Measurements from ENCODE around the gene ERBB3.
A peak's percentile ranks its signal among the peaks of the same experiment; 100 is the strongest.

Gene ERBB3

GRCh38 chr12:56137853-56138571, 58.0 kb downstream of the ERBB3 start:
- DNase-seq (ENCODE audit: low spot score), result no peak

GRCh38 chr12:56141946-56142784, 62.2 kb downstream of the ERBB3 start:
- no peak for DNase-seq (ENCODE audit: low spot score)

- DNase-seq (ENCODE audit: low spot score), result no peak
These were observed 63.3 kb downstream of the ERBB3 start for GRCh38 chr12:56143217-56143616.

GRCh38 chr12:56143870-56144269, 63.9 kb downstream of the ERBB3 start:
- DNase-seq (ENCODE audit: low spot score), result no peak

- no peak for DNase-seq (ENCODE audit: low spot score)
These were observed 65.3 kb downstream of the ERBB3 start for GRCh38 chr12:56145217-56145616.

- DNase-seq (ENCODE audit: low spot score), result no peak
These were observed 66.8 kb downstream of the ERBB3 start for GRCh38 chr12:56146492-56147460.

- DNase-seq (ENCODE audit: low spot score), result no peak
These were observed 70.6 kb downstream of the ERBB3 start for GRCh38 chr12:56150563-56150962.

- peak; percentile 77 for DNase-seq (ENCODE audit: low spot score)
These were observed 71.7 kb downstream of the ERBB3 start for GRCh38 chr12:56151672-56152131.

- DNase-seq (ENCODE audit: low spot score), result peak; percentile 94
These were observed 72.3 kb downstream of the ERBB3 start, which contains the start of gene MYL6B for GRCh38 chr12:56152132-56152755. Gene MYL6B (plus strand): TSS chr12:56152587. CDS start chr12:56153919, 1,332 bp downstream.

Data from iPS-NIHi11 (cell line).